HG03159 (cell line): ENCODE results near the gene SCMH1.

Experiments used
- ATAC-seq: cut with Tn5 transposase; IDR thresholded peaks from one replicate; pipeline ENCODE4 v1.9.1; 2021; ENCODE audit warnings: mild to moderate bottlenecking, moderate library complexity; ENCODE audit not compliant: unreplicated experiment

The SCMH1 gene

DNA sequence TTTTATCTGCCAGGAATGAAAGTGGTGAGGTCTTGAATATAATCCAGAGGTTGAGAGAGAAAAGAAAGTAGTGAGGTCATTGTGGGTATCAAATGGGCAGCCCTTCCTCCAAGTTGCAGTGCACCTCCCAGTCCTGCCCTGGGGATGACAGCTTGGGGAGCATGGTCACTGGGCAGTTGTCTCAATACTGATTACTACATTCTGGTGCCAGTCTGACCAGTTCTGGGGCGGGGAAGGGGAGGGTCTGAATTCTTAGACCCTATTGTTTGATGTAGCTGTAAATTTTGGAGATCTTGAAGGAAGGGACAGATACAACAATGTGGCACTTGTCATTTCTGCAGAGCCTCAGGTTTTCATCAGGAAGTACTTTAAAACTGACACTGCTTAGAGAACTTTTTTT is 231.8 kb downstream of the SCMH1 start:
- ATAC-seq = no peak

GRCh38 chr1:41009466-41009865 is 232.6 kb downstream of the SCMH1 start:
- no peak for ATAC-seq

DNA sequence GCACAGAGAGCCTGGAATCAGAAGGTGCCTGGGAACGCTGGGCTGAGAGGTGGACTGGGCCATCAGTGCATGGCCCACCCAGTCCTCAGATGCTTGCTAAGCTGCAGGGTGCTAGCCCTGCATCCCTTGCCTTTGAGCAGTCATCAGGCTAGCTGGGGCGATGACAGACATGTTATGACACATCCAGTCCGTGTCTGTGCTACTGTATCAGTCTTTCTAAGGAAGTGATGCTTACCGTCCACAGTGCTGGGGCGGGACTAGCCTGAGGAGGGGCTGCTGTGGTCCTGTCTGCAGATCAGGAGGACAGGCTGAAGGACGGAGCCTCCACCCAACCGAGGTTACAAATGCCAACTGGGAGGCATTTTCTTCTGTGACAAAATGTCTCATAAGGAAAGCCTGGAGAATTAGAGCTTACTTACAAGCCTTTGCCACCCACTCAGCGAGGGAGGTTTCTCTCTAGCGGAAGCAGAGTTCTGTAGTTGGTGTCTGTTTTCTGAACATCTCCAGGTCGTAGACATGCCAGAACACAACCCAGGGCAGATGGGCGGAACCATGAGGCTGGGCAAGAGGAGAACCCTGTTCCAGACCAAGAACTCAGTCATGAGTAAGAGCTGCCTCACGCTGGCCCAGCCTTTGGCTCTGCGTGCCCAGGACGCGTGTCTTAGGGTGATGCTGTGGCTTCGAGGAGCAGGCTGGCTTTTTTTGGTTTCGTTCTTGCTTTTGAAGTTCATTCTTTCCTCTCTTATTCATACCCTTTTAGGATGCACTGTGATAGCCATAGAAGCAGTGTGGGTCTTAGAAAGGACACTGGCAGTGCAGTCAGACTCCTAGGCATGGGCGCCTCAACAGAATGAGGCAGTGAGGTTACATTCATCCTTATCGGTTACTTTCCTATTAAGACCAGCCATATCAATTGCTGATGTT is 234.9 kb downstream of the SCMH1 start:
- no peak for ATAC-seq

DNA sequence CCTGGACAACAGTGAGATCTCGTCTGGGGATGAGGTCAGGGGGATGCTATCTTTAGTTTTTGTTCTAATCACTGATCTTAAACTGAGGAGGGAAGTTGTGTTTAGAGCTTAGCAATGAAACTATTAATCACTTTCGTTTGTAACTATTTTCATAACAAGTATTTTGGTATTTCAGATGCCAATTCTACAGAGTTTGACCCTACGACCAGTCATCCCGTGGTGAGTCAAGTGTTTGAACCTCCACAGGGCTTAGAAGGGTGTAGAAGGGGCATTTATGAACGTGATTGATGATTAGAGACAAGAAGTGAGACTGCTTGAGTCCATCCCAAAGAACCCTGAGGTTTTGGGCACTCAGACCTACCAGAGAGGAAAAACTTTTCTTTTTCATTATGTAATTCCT is 236.2 kb downstream of the SCMH1 start:
- no peak for ATAC-seq

DNA sequence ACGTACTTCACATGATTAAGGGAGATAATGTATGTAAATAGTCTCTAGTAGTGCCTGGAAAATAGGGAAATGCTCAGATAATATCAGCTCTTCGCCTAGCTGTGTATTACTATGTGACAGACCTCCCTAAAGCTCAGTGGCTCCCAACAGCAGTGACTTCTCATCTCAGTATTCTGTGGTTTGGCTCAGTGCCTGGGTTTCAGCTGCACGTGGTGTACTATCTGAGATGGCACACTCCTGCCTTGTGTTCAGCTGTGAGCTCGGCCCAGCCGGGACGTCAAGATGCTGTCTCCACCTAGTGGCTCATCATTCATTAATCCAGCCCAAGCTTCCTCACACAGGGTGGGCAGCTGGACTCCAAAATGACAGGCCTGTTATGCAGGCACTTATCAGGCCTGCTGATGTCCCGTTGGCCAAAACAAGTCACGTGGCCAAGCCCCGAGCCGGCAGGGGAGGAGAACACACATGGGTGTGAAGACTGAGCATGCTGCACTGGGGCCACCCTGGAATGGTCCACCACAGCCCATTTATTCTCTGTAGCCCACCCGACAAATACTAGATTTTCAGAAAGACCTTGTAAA is 238.4 kb downstream of the SCMH1 start:
- peak; percentile 97 for ATAC-seq

DNA sequence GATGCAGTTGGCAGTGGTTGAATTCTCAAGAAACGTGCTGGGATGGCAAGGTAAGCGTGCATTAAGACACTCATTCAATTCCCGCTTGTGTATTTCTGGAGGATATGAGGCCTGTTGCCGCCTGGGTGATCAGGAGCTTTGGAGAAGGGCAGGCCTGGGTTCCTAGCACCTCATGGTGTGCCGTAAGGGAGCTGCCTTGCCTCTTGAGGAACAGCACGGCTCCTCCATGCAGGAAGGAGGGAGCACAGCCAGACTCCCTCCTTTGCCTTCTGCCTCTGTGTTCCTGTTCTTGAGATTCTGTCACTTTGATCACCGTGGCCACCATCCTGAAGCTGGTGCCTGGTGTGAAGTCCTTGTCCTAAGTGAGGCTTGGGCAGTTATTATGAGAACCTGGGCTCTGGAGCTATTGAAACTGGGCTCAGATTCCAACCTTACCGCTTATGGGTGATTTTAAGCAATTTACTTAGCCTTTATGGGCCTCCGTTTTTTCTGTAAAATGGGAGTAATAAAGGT is 238.9 kb downstream of the SCMH1 start:
- no peak for ATAC-seq

GRCh38 chr1:40998668-40999067 is 243.4 kb downstream of the SCMH1 start:
- no peak for ATAC-seq

DNA sequence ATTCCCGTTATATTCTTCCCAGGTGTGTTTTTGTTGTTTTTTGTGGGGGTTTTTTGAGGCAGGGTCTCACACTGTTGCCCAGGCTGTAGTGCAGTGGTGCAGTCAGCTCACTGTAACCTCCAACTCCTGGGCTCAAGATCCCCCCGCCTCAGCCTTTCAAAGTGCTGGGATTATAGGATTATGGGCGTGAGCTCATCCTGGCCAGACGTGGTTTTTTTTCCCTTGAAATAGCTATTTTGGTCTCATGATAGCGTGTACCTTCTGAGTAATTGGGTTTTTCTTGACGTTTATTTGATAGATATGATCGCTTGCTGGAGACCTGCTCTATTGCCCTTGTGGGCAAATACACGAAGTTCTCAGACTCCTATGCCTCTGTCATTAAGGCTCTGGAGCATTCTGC is 245.0 kb downstream of the SCMH1 start:
- ATAC-seq = no peak

DNA sequence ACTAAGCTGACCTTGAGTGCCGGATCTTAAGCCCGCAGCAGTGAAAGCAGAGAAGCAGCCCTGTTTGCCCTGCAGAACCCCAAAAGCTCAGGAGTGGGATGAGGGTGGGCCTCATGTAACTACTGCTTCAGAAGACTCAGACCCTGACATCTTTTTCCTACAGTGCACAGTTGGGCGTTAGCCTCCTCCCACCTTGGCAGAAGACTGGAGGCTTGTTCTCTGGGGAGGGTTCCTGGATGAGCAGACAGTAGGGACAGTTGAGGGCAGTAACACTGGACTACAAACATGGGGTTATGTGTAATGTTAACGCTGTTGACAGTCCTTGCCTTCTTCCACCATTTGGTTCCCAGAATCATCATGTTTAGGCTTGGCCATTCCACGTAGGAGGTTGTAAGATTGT is 253.0 kb downstream of the SCMH1 start:
- ATAC-seq = no peak

DNA sequence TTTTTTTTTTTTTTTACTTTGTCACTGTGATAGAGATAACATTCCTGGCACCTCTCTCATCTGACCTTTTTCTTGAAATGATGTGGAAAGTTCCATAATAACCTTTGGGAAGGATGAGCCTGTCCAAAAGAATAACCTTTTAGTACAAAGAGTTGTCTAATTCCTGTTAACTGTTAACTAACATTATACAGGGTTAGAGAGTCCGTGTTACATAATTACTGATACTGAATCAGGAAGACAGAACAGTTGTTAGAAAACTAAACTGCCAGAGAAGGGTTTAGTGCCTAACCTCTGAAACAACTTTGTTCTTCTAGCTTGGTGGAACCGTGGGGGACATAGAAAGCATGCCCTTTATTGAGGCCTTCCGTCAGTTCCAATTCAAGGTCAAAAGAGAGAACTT is 253.8 kb downstream of the SCMH1 start:
- no peak for ATAC-seq

DNA sequence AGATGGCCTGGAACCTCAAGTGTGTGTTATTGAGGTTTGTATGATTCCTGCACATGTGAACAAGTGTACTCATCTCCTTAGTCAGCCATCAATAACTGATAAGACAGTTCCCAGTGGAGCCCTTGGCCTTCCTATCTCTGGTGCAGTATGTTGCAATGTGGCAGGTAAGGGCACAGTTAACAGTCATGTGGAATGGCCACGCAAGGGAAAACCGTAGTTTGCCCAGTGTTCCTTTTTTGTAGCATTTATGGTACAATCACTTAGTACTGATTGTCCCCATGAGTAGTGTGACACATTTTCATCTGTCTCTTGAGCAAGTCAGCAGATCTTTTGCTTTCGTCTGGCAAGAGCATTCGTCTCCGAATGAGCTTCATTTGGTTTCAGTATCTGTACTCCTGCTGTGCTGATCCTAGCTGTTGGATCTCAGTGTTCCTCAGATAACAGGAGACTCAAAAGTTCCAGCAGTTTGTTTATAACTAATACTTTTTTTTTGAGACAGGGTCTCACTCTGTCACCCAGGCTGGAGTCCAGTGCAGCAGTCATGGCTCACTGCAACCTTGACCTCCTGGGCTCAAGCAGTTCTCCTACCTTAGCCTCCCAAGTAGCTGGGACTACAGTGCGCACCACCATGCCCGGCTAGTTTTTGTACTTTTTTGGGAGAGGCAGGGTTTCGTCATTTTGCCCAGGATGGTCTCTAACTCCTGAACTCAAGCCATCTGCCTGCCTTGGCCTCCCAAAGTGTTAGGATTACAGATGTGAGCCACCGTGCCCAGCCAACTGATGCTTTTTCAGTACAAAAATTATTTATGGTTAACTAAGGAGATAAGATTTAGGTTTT is 254.4 kb downstream of the SCMH1 start:
- no peak for ATAC-seq

- ATAC-seq = no peak
These were observed 255.2 kb downstream of the SCMH1 start for GRCh38 chr1:40986956-40987355.

GRCh38 chr1:40986328-40986783 is 255.8 kb downstream of the SCMH1 start:
- ATAC-seq = no peak

- ATAC-seq = no peak
These were observed 256.2 kb downstream of the SCMH1 start for GRCh38 chr1:40985875-40986274.

GRCh38 chr1:40985161-40985560 is 256.9 kb downstream of the SCMH1 start:
- ATAC-seq = no peak

DNA sequence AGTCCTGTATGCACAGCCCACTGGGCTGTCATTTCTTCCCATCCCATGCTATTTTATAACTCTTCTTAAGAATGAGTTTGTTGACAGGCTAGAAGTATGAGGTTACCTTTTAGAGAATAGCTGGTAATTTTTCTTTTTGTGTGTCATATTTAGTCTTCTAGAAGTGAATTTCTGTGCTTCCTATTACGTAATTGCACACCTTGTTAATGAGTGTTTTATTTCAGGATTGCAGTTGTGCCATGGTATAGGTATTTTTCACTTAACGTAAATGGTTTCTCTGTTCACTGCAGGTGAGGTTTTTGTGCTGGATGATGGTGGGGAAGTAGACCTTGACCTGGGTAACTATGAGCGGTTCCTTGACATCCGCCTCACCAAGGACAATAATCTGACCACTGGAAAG is 257.6 kb downstream of the SCMH1 start:
- no peak for ATAC-seq

DNA sequence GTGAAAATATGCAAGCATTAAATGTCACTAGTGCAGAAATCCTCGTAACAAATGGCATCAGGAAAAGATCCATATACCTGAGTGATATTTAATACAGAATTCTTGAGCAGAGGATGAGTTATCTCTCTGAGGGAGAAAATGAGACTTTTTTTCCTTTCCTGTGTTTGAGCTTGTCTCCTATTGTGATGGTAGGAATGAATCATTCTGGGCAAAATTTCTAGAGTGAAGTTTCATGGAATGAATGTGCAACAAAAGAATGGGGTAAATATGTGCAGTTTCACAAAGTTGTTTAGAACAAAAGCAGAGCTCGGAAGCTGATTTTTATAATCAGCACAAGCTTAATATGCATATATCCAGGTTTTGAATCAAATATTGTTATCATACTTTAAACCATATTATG is 258.0 kb downstream of the SCMH1 start:
- ATAC-seq = no peak

DNA sequence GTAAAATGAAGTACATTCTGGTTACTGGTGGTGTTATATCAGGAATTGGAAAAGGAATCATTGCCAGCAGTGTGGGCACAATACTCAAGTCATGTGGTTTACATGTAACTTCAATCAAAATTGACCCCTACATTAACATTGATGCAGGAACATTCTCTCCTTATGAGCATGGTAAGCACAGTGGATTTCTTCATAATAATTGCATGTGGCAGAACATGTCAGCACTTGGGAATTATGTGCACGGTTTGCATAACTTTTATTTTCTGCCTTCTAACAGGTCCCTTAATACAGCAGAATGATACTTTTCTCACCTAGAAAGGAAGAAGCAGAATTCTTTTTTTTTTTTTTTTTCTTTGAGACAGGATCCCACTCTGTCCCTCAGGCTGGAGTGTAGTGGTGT is 258.8 kb downstream of the SCMH1 start:
- no peak for ATAC-seq

GRCh38 chr1:40982721-40983120 is 259.4 kb downstream of the SCMH1 start:
- no peak for ATAC-seq

- no peak for ATAC-seq
These were observed 260.2 kb downstream of the SCMH1 start for GRCh38 chr1:40981691-40982448.
